ES-I3 (cell line): ENCODE data around the gene DSCAML1.

Experiments
- H3K36me3 ChIP-seq: 2 replicates; pipeline ENCODE4 v1.6.1; 2013; ENCODE audit warnings: mild to moderate bottlenecking, low read length, control low read depth, moderate library complexity; ENCODE audit not compliant: insufficient read depth
- H3K4me1 ChIP-seq: 2 replicates; pipeline ENCODE4 v1.6.1; 2013; ENCODE audit warnings: mild to moderate bottlenecking, control low read depth, low read length; ENCODE audit not compliant: insufficient read depth
- H3K9ac ChIP-seq: 2 replicates; pipeline ENCODE4 v1.6.1; 2013; ENCODE audit warnings: low read depth, mild to moderate bottlenecking, low read length, moderate library complexity
- H3K9me3 ChIP-seq: 2 replicates; pipeline ENCODE4 v1.6.1; 2013; ENCODE audit warnings: mild to moderate bottlenecking, low read length, moderate library complexity; ENCODE audit not compliant: control insufficient read depth, insufficient read depth

Gene DSCAML1

GRCh38 chr11:117670443-117670842, 126.6 kb downstream of the DSCAML1 start:
- no peaks in the 10 kb centered on the region for H3K36me3 ChIP-seq
- peaks cover 11% of the 10 kb centered on the region for H3K4me1 ChIP-seq
- no peak overlapping the region for H3K9ac ChIP-seq
- H3K9me3 ChIP-seq, result no peaks in the 10 kb centered on the region

DNA sequence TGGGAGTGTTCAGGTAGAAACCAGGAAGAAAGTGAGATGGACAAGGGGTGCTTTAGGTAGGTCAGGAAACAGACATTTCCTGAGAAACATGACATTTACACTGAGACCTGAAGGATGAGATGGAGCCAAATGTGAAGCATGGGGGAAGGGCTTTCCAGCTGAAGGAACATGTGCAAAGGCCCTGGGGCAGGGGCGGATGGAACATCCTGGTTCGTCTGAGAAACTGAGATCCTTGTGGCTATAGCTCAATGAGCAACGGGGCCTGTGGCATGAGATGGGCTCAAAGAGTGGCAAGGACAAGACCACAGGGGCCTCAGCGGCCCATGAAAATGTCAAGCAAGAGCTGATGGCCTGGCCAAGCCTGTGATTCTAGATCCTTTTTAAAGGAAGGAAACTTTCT, 127.4 kb downstream of the DSCAML1 start:
- no peaks in the 10 kb centered on the region for H3K36me3 ChIP-seq
- H3K9me3 ChIP-seq, result no peaks in the 10 kb centered on the region
- peaks cover 14% of the 10 kb centered on the region for H3K4me1 ChIP-seq
- H3K9ac ChIP-seq, result no peak overlapping the region

DNA sequence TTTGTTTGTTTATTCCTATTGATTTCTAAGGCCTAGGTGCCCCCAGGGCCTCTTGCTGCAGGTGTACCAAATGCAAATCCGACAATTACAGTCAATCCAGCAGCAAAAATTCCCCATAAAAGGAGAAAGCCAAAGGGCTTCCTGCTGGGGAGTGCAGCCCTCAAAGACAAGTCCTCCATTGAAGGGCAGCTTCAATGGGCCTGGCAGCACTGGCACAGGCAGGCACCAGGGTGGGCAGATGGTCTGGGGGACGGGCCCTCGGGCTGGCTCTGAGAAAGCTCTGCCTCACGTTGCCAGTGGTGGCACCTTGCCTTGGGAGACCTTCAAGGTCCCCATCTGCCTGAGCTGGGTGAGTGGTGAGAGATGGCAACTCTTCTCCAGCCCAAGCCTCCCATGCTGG, 128.0 kb downstream of the DSCAML1 start:
- H3K9ac ChIP-seq, result no peak overlapping the region
- no peaks in the 10 kb centered on the region for H3K9me3 ChIP-seq
- peaks cover 19% of the 10 kb centered on the region for H3K4me1 ChIP-seq
- H3K36me3 ChIP-seq, result no peaks in the 10 kb centered on the region

- Histone ChIP-seq H3K9me3 (no peaks in the 10 kb centered on the region), H3K4me1 (peaks cover 22% of the 10 kb centered on the region), H3K36me3 (no peaks in the 10 kb centered on the region), H3K9ac (no peak overlapping the region)
These were observed 128.7 kb downstream of the DSCAML1 start for GRCh38 chr11:117668321-117668751.

GRCh38 chr11:117664897-117665296, 132.1 kb downstream of the DSCAML1 start:
- peaks cover 11% of the 10 kb centered on the region for H3K4me1 ChIP-seq
- H3K36me3 ChIP-seq, result no peaks in the 10 kb centered on the region
- H3K9me3 ChIP-seq, result no peaks in the 10 kb centered on the region
- no peak overlapping the region for H3K9ac ChIP-seq

DNA sequence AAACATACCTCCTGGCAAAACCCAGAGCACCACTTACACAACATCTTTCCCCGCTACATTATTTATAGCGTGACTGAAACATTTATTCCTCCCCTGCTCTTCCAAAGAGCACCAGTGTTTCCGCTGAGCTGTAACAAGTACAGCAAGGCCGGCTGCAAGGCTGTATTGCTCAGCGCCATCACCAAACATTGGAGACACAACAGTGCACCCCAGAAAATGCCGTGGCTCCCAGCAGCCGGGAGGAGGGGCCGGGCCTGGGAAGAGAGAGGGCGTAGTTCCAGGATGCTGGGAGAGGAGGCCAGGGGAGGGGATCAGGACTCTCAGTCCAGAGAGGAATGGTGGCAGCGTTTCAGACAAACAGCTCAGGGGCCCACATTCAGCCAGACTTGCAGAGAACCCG, 133.2 kb downstream of the DSCAML1 start:
- Histone ChIP-seq H3K9ac (no peak overlapping the region), H3K36me3 (no peaks in the 10 kb centered on the region), H3K4me1 (peaks cover 11% of the 10 kb centered on the region), H3K9me3 (no peaks in the 10 kb centered on the region)

GRCh38 chr11:117663414-117663813, 133.6 kb downstream of the DSCAML1 start:
- H3K9ac ChIP-seq, result no peak overlapping the region
- H3K36me3 ChIP-seq, result no peaks in the 10 kb centered on the region
- H3K4me1 ChIP-seq, result peaks cover 11% of the 10 kb centered on the region
- H3K9me3 ChIP-seq, result no peaks in the 10 kb centered on the region

DNA sequence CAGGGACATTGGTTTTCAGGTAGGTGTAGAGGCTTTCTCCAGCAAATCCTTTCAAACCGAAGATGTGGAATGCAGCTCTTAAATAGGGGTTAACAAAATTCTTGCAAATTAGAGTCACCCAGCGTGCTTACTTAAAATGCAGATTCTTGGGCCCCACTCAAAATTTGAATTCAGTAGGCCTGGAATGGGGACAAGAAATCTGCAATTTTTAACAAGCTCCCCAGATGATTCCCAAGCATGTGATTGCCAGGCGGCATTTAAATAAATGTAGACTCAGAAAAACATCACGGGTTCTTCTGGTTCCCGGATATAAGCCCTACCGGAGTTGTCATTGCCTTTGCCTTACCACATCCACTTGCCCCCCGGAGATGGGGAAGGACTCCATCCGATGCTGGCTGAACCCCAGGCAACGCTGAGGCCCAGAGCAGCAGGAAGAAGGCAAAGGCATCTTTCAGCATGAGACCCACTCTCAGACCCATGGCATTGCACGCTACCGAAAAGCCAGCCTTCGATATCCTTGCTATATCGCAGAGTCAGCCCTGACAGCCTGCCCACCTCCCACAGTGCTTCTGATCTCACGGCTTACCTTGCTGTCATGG, 134.2 kb downstream of the DSCAML1 start:
- Histone ChIP-seq H3K36me3 (no peaks in the 10 kb centered on the region), H3K4me1 (peaks cover 11% of the 10 kb centered on the region), H3K9ac (no peak overlapping the region), H3K9me3 (no peaks in the 10 kb centered on the region)

GRCh38 chr11:117662255-117662654, 134.8 kb downstream of the DSCAML1 start:
- Histone ChIP-seq H3K4me1 (peaks cover 11% of the 10 kb centered on the region), H3K9ac (no peak overlapping the region), H3K9me3 (no peaks in the 10 kb centered on the region), H3K36me3 (no peaks in the 10 kb centered on the region)

GRCh38 chr11:117658809-117659208, 138.2 kb downstream of the DSCAML1 start:
- Histone ChIP-seq H3K4me1 (peaks cover under 1% of the 10 kb centered on the region), H3K9ac (no peak overlapping the region), H3K9me3 (no peaks in the 10 kb centered on the region), H3K36me3 (no peaks in the 10 kb centered on the region)

- Histone ChIP-seq H3K4me1 (no peaks in the 10 kb centered on the region; the same call in 1 of the 2 replicates), H3K9me3 (no peaks in the 10 kb centered on the region), H3K36me3 (no peaks in the 10 kb centered on the region), H3K9ac (no peak overlapping the region)
These were observed 139.2 kb downstream of the DSCAML1 start for GRCh38 chr11:117657794-117658193.

- Histone ChIP-seq H3K9ac (no peak overlapping the region), H3K9me3 (no peaks in the 10 kb centered on the region), H3K36me3 (no peaks in the 10 kb centered on the region), H3K4me1 (no peaks in the 10 kb centered on the region)
These were observed 142.4 kb downstream of the DSCAML1 start for GRCh38 chr11:117654281-117655255.

- no peaks in the 10 kb centered on the region for H3K36me3 ChIP-seq
- H3K9ac ChIP-seq, result no peak overlapping the region
- H3K9me3 ChIP-seq, result no peaks in the 10 kb centered on the region
- H3K4me1 ChIP-seq, result no peaks in the 10 kb centered on the region
These were observed 144.5 kb downstream of the DSCAML1 start for GRCh38 chr11:117652521-117652920.

GRCh38 chr11:117649296-117650055, 147.5 kb downstream of the DSCAML1 start:
- no peaks in the 10 kb centered on the region for H3K4me1 ChIP-seq
- H3K9me3 ChIP-seq, result no peaks in the 10 kb centered on the region
- H3K9ac ChIP-seq, result no peak overlapping the region
- no peaks in the 10 kb centered on the region for H3K36me3 ChIP-seq
